ENCODE measurements around the gene PEAR1.

PEAR1 gene

DNA sequence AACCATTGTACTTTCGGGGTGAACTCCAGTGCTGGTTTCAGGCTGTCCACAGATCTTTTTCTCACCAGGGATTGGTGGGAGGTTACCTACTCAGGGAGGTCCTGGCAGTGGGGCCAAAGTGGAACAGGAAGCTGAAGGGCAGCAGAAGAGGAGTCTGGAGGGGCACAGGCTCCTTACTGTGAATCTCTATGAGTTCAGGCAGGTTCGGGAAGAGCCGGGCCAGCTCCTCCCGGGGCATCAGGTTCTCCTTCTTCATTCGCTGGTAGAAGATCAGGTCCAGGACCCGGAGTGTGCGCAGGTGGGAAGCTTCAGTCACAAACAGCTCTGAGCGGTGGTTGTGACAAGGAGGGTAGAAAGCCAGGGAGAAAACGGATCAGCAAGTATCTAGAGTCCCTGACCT is 53.6 kb downstream of the PEAR1 start:
- no peak for FAIRE-seq
- TF ChIP-seq TAF1 (IDR thresholded peaks at IDR 0.05; ENCODE audit: low read depth, low read length) (no peak), PAX5 (IDR thresholded peaks at IDR 0.05; ENCODE audit: insufficient read depth, low read length, severe bottlenecking) (no peak), POLR2A (IDR thresholded peaks at IDR 0.05; ENCODE audit: low read depth, low read length) (no peak)
- no peak for DNase-seq (ENCODE audit: insufficient read length, low spot score)

DNA sequence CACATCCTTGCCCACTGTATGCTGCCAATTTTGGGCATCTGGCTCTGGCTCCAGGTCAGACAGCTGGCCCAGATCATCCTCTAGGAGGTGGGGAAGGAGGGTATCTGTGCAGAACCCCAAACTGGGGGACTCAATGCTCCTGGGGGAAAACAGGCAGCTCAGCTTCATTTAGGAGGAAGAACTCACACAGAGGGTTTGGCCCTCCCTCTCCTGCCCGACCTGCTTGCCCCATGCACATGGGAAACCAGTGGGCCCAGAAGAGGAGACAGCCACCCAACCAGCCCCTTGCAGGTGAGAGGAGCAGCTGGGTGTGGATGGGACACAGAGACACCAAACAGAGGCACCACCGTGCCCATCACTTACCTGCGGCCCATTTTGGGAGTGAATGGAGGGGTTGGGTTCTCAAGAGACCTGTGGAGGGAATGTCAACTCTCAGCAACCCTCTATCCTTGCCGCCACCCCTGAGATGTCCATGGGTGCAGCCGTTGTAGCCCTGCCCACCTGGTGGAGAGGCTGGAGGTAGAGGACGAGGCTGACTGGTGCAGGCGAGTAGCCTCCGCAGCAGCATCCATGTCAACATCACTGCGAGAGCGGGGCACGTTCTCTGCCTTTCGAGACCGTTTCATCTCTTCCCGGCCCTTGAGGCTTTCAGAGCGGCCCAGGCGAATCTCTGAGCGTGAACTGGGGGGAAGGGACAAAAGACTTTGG is 54.5 kb downstream of the PEAR1 start:
- TF ChIP-seq SPI1 (IDR thresholded peaks at IDR 0.05; ENCODE audit: low read depth, low read length) (no peak), POU2F2 (IDR thresholded peaks at IDR 0.05; ENCODE audit: low read depth, low read length) (no peak), POLR2AphosphoS5 (IDR thresholded peaks at IDR 0.05; ENCODE audit: low read depth, low read length) (no peak), TAF1 (IDR thresholded peaks at IDR 0.05; ENCODE audit: low read depth, low read length) (no peak), POLR2A (IDR thresholded peaks at IDR 0.05; ENCODE audit: low read depth, low read length) (no peak), PAX5 (IDR thresholded peaks at IDR 0.05; ENCODE audit: insufficient read depth, low read length, severe bottlenecking) (no peak)
- FAIRE-seq (no peak), DNase-seq (ENCODE audit: insufficient read length, low spot score) (no peak)

DNA sequence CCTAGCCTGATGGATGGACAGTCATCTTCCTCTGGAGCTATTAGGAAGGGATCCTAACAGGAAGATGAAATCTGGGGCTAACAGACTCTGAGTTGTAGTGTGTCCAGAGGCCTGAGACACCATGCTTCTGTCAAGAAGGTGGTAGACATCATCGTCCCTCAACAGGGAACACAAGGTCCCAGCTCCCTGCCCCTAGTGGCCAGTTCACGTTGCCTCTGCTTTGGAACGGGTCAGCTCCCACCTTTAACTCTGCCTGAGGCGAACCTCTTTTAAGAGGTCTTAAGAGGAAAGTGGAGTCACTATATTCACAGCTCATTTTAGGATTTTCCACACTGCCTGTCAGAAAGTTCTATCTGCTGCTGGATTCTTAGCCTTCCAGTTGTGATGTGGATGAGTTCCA is 55.2 kb downstream of the PEAR1 start:
- DNase-seq (ENCODE audit: insufficient read length, low spot score) (no peak), FAIRE-seq (no peak)

GRCh38 chr1:156949127-156949526 is 55.6 kb downstream of the PEAR1 start:
- DNase-seq (ENCODE audit: insufficient read length, low spot score) (no peak), FAIRE-seq (no peak)
- TF ChIP-seq PAX5 (IDR thresholded peaks at IDR 0.05; ENCODE audit: insufficient read depth, low read length, severe bottlenecking) (no peak), POU2F2 (IDR thresholded peaks at IDR 0.05; ENCODE audit: low read depth, low read length) (no peak)

More for the DNA sequence above, 55.2 kb downstream of the PEAR1 start:
- TF ChIP-seq POLR2A (IDR thresholded peaks at IDR 0.05; ENCODE audit: low read depth, low read length) (no peak), PAX5 (IDR thresholded peaks at IDR 0.05; ENCODE audit: insufficient read depth, low read length, severe bottlenecking) (no peak), SPI1 (IDR thresholded peaks at IDR 0.05; ENCODE audit: low read depth, low read length) (no peak), TAF1 (IDR thresholded peaks at IDR 0.05; ENCODE audit: low read depth, low read length) (no peak), POU2F2 (IDR thresholded peaks at IDR 0.05; ENCODE audit: low read depth, low read length) (no peak), POLR2AphosphoS5 (IDR thresholded peaks at IDR 0.05; ENCODE audit: low read depth, low read length) (no peak)

- no peak for DNase-seq (ENCODE audit: insufficient read length, low spot score)
- FAIRE-seq: no peak
- TF ChIP-seq POU2F2 (IDR thresholded peaks at IDR 0.05; ENCODE audit: low read depth, low read length): no peak
- no peak for TF ChIP-seq POLR2A (IDR thresholded peaks at IDR 0.05; ENCODE audit: low read depth, low read length)
Measured at GRCh38 chr1:156951371-156951770, 57.9 kb downstream of the PEAR1 start.

DNA sequence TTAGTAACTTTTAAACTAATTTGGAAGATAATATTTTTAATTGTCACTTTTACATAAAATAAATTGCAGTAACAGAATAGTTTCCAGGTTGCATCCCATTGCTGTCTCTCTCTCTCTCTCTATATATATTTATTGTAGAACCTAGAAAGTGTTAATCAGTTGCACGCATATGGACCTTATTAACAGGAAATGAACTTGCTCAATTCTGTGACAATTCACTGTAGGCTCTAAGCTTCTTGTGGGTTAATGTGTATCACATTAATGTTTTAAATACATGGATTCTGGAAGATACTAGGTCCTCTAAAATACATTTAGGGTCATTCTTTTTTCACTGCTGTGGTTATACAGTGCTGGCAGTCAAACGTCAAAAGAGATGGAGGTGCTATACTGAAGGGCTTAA is 60.1 kb downstream of the PEAR1 start:
- TF ChIP-seq PAX5 (IDR thresholded peaks at IDR 0.05; ENCODE audit: insufficient read depth, low read length, severe bottlenecking) (no peak), TAF1 (IDR thresholded peaks at IDR 0.05; ENCODE audit: low read depth, low read length) (no peak), POU2F2 (IDR thresholded peaks at IDR 0.05; ENCODE audit: low read depth, low read length) (no peak), POLR2A (IDR thresholded peaks at IDR 0.05; ENCODE audit: low read depth, low read length) (no peak), SPI1 (IDR thresholded peaks at IDR 0.05; ENCODE audit: low read depth, low read length) (no peak), POLR2AphosphoS5 (IDR thresholded peaks at IDR 0.05; ENCODE audit: low read depth, low read length) (no peak)
- DNase-seq (ENCODE audit: insufficient read length, low spot score) (no peak), FAIRE-seq (no peak)

GRCh38 chr1:156956333-156956732 is 62.8 kb downstream of the PEAR1 start:
- TF ChIP-seq PAX5 (IDR thresholded peaks at IDR 0.05; ENCODE audit: insufficient read depth, low read length, severe bottlenecking): no peak
- no peak for TF ChIP-seq POLR2A (IDR thresholded peaks at IDR 0.05; ENCODE audit: low read depth, low read length)
- DNase-seq (ENCODE audit: insufficient read length, low spot score) (no peak), FAIRE-seq (no peak)

GRCh38 chr1:156957634-156958033 is 64.1 kb downstream of the PEAR1 start:
- DNase-seq (ENCODE audit: insufficient read length, low spot score): no peak
- TF ChIP-seq PAX5 (IDR thresholded peaks at IDR 0.05; ENCODE audit: insufficient read depth, low read length, severe bottlenecking): no peak
- TF ChIP-seq POLR2A (IDR thresholded peaks at IDR 0.05; ENCODE audit: low read depth, low read length): no peak
- TF ChIP-seq POU2F2 (IDR thresholded peaks at IDR 0.05; ENCODE audit: low read depth, low read length): no peak
- TF ChIP-seq SPI1 (IDR thresholded peaks at IDR 0.05; ENCODE audit: low read depth, low read length): no peak
- no peak for TF ChIP-seq TAF1 (IDR thresholded peaks at IDR 0.05; ENCODE audit: low read depth, low read length)
- no peak for TF ChIP-seq POLR2AphosphoS5 (IDR thresholded peaks at IDR 0.05; ENCODE audit: low read depth, low read length)
- FAIRE-seq: no peak

GRCh38 chr1:156958247-156958714 is 64.8 kb downstream of the PEAR1 start:
- TF ChIP-seq POU2F2 (IDR thresholded peaks at IDR 0.05; ENCODE audit: low read depth, low read length): no peak
- TF ChIP-seq TAF1 (IDR thresholded peaks at IDR 0.05; ENCODE audit: low read depth, low read length): no peak
- TF ChIP-seq POLR2A (IDR thresholded peaks at IDR 0.05; ENCODE audit: low read depth, low read length): no peak
- no peak for TF ChIP-seq POLR2AphosphoS5 (IDR thresholded peaks at IDR 0.05; ENCODE audit: low read depth, low read length)
- no peak for TF ChIP-seq PAX5 (IDR thresholded peaks at IDR 0.05; ENCODE audit: insufficient read depth, low read length, severe bottlenecking)
- no peak for TF ChIP-seq SPI1 (IDR thresholded peaks at IDR 0.05; ENCODE audit: low read depth, low read length)
- FAIRE-seq (no peak), DNase-seq (ENCODE audit: insufficient read length, low spot score) (no peak)

- TF ChIP-seq POU2F2 (IDR thresholded peaks at IDR 0.05; ENCODE audit: low read depth, low read length): no peak
- TF ChIP-seq POLR2AphosphoS5 (IDR thresholded peaks at IDR 0.05; ENCODE audit: low read depth, low read length): no peak
- TF ChIP-seq POLR2A (IDR thresholded peaks at IDR 0.05; ENCODE audit: low read depth, low read length): no peak
- TF ChIP-seq SPI1 (IDR thresholded peaks at IDR 0.05; ENCODE audit: low read depth, low read length): no peak
- TF ChIP-seq PAX5 (IDR thresholded peaks at IDR 0.05; ENCODE audit: insufficient read depth, low read length, severe bottlenecking): no peak
- no peak for TF ChIP-seq TAF1 (IDR thresholded peaks at IDR 0.05; ENCODE audit: low read depth, low read length)
- FAIRE-seq (no peak), DNase-seq (ENCODE audit: insufficient read length, low spot score) (no peak)
Measured at GRCh38 chr1:156959414-156959813, 65.9 kb downstream of the PEAR1 start.
